Measurements from ENCODE around the gene REX1BD. TPM values are rescaled to one million over a fixed set of nuclear protein-coding genes. Genes with fewer than 3 reads are reported as not detected.

REX1BD gene
- total RNA-seq, 1 donor from 2014 or later: 64.0 TPM

DNA sequence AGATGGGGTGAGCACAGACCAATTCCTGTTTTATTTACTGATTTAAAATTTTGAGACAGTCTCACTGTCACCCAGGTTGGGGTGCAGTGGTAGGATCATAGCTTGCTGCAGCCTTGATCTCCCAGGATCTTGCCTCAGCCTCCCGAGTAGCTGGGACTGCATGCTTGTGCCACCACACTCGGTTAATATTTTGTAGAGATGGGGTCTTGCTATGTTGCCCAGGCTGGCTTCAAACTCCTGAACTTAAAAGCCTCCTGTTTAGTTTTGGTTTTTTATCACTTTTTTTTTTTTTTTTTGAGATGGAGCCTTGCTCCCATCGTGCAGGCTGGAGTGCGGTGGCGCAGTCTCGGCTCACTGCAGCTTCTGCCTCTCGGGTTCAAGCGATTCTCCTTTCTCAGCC, 12.2 kb upstream of the REX1BD start:
- DNase-seq (ENCODE audit: low read depth): no peak

DNA sequence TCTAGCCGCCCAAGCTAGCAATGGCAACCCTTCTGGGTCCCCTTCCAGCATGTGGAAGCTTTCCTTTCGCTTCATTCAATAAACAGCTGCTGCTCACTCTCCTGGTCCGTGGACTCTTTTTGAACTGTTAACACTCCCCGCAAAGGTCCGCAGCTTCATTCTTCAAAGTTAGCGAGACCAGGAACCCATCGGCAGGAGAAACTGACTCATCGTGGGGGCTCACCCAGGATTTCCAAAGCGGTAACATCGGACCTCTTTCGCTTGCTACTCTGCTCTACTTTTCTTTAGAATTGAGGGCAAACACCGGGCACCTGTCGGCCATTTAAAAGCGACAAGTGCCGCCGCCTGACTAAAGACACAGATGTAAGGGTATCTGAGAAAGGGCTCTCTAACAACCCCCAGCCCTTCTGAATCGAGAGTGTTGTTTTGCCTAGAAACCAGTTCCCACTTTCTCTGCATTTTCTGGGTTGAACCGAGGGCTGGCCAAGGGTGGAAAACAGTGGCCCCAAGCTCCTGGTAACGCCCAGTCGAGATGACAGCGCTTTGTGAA, 11.2 kb upstream of the REX1BD start:
- no peak for DNase-seq (ENCODE audit: low read depth)

- no peak for DNase-seq (ENCODE audit: low read depth)
These were observed 8.3 kb upstream of the REX1BD start for GRCh38 chr19:18580311-18580710.

- no peak for DNase-seq (ENCODE audit: low read depth)
These were observed 2.3 kb upstream of the REX1BD start for GRCh38 chr19:18586306-18586705.

DNA sequence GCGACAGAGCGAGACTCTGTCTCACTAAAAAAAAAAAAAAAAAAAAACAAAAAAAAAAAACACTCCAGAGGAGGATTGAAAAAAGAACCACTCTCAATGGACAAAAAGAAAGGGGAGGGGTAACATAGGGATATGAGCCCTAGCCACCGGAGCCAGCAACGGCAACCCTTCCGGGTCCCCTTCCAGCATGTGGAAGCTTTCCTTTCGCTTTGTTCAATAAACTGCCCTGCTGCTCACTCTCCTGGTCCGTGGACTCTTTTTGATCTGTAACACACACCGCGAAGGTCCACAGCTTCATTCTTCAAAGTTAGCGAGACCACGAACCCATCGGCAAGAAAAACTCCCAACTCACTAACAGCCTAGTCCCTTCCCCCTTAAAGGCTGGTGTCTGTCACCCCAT, 1.0 kb upstream of the REX1BD start:
- no peak for DNase-seq (ENCODE audit: low read depth)

GRCh38 chr19:18587962-18588610, 512 bp upstream of the REX1BD start:
- no peak for DNase-seq (ENCODE audit: low read depth)

GRCh38 chr19:18589380-18590272, 1.0 kb downstream of the REX1BD start:
- peak; percentile 50 for DNase-seq (ENCODE audit: low read depth)

- peak; percentile 13 for DNase-seq (ENCODE audit: low read depth)
These were observed 2.0 kb downstream of the REX1BD start for GRCh38 chr19:18590273-18591272.

DNA sequence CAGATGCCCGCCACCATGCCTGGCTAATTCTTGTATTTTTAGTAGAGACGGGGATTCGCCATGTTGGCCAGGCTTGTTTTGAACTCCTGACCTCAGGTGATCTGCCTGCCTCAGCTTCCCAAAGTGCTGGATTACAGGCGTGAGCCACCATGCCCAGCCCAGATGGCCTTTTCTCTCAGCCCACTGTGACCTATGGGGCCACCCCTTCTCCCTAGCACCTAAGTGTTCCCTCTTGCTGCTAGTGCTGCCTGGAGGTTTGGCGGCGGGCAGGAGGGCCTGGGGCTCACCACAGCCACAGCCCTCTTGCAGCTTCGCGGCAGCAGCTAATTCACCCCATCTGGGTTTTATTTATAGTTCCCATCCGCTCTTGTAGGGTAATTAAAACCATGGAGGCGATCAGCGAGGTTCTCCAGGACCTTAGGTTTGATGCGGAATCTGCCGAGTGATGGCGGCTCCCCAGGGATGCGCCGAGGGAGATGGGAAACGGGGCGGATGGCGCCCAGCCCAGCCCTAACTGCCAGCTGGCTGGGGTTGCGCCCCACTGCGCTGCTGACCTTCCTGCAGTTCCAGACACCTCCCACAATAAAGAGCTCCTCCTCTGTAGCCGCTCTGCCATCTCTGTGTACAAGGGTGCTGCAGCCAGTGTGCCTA, 3.3 kb downstream of the REX1BD start:
- no peak for DNase-seq (ENCODE audit: low read depth)

- peak; percentile 18 for DNase-seq (ENCODE audit: low read depth)
These were observed 4.1 kb downstream of the REX1BD start for GRCh38 chr19:18592732-18593131.

- no peak for DNase-seq (ENCODE audit: low read depth)
These were observed 4.9 kb downstream of the REX1BD start for GRCh38 chr19:18593367-18594095.

GRCh38 chr19:18594096-18594823, 5.7 kb downstream of the REX1BD start:
- DNase-seq (ENCODE audit: low read depth): peak; percentile 58

GRCh38 chr19:18594824-18595373, 6.3 kb downstream of the REX1BD start:
- no peak for DNase-seq (ENCODE audit: low read depth)

DNA sequence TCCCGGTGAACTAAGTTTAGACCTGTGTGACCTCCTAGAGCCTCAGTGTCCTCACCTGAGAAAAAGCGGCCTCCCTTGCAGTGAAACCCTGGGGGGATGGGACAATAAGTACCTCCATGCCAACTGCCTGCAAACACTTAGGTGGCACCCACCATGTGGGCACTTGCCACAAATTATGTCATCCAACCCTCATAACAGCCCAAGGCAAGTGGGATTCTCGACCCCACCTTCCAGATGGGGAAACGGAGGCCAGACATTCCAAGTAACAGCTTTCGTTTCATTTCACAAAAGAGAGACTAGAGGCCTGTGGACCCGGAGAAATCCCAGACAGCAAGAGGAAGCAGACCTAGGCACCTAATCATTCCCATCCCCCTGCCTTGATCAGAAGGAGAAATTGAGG, 6.9 kb downstream of the REX1BD start:
- no peak for DNase-seq (ENCODE audit: low read depth)

DNA sequence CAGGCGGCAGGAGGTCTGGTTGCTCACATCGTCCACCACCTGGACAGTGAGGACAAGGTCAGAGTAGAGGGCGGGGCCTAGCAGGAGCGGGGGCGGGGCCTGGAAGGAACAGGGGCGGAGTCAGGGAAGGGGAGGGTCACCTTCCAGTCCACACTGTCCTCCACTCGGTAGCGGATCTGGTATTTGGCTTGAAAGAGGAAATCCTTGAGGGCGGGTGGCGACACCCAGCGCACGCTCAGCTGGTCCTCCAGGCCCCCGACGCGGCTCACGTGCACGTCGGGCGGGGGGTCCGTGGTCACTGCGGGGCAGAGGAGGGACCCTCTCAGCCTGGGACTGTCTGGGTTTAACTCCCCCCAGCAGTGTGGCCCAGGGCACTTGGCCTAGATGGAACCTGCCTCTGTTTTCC, 8.2 kb downstream of the REX1BD start:
- no peak for DNase-seq (ENCODE audit: low read depth)

GRCh38 chr19:18597809-18598660, 9.4 kb downstream of the REX1BD start:
- no peak for DNase-seq (ENCODE audit: low read depth)

DNA sequence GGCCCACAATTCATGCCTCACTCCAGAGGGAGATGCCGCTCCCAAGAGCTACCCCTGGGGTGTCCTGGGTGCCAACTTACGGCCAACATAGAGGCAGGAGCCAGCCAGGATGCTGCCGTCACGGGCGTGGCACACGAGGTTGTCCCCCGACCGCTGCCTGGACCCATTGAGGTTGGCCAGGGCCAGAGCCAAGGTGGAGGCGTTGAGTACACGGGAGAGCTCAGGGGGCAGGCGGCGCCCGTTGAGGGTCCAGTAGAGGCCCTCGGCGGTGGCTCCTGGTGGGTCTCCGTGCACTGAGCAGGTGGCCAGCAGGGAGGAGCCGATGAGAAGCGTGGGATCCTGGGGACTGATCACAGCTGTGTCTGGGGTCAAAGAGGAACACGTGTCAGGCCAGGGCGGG, 10.9 kb downstream of the REX1BD start:
- no peak for DNase-seq (ENCODE audit: low read depth)
